ENCODE data around the gene DCAF15. TPM values are rescaled to one million over a fixed set of nuclear protein-coding genes. Genes with fewer than 3 reads are reported as not detected.

Gene DCAF15
- total RNA-seq, 5 donors from 2014 or later (not counting 1 experiment from before 2014, with no cell fraction given), result 67.3 to 118 (median 110) TPM

DNA sequence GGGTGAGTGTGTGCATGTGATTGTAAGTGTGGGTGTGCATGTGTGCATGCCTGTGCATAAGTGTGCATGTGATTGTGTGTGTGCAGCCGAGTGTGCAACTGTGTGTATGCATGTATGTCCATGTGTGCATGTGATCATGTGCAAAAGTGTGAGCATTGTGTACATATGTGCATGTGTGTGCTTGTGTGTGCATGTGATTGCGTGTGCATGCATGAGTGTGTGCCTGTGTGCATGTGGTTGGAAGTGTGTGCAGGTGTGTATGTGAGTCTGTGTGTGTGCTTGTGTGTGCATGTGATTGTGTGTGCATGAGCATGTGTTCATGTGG is 17.6 kb upstream of the DCAF15 start:
- Histone ChIP-seq H3K27me3 (replicated peaks in 1 of 2; ENCODE audit: control insufficient read depth in 2 of 2, extremely low read depth in 1 of 2, insufficient read depth in 2 of 2, low read length in 1 of 2) (peaks cover 0 to 37% of the 10 kb centered on the region in 2 experiments), H3K27ac (ENCODE audit: low read length) (no peak overlapping the region), H3K9me3 (no peaks in the 10 kb centered on the region), H3K36me3 (ENCODE audit: control insufficient read depth in 2 of 2, extremely low read depth in 1 of 2, insufficient read depth in 1 of 2, low read length in 1 of 2) (no peaks in the 10 kb centered on the region), H3K4me1 (ENCODE audit: control insufficient read depth in 1 of 2, extremely low read depth in 1 of 2, insufficient read depth in 2 of 2, low read length in 2 of 2) (peaks cover 0 to 4% of the 10 kb centered on the region in 2 experiments), H3K4me3 (ENCODE audit: control insufficient read depth in 1 of 2, extremely low read depth in 1 of 2, low read length in 1 of 2) (no peak overlapping the region)
- ChIA-PET CTCF (no interaction called here), POLR2A (no interaction called here)
- Mint-ChIP-seq H3K9me3 (no peaks in the 10 kb centered on the region), H3K4me3 (no peak overlapping the region), H3K36me3 (no peaks in the 10 kb centered on the region), H3K4me1 (peaks cover 0 to 11% (median 9%) of the 10 kb centered on the region in 3 donors), H3K27ac (no peak overlapping the region), H3K27me3 (peaks cover 4 to 17% of the 10 kb centered on the region in 2 donors)
- WGBS (ENCODE audit: insufficient coverage), result 91% methylated on average over 2 of the region's 2 CpGs
- no peak for ATAC-seq (replicated peaks in 1 of 4)
- DNase-seq, result no peak

DNA sequence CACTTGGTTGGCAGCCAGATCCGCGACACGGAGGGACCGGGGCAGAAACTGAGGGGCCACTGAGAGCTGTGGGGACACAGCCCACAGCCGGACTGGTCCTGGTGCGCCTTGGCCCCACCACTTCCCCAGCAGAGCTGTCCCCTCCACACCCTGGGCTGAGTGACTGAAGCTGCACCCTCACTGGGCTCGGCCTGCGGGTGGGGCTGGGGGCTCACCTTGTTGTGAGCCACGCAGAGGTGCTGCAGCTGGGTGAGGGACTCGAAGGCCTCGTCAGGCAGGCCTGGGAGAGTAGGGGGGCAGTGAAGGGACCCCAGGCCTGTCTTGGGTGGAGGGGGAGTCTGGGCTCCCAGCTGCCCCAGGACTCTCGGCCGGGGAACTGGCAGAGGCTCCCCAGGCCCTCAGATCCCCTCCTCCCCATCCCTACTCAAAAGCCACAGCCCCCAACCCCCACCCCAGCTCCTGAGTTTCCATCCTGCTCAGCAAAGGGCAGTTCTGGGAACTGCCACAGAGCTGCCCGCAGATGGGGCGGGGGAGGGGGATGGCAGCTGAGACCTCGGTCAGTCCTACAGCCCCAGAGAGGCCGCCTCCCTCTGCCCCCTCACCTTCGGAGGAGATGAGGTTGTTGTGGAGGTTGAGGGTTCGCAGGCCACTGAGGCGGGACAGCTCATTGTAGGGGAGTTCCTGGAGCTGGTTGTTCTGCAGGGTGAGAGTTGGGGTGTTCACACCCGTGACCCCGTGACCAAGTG is 16.4 kb upstream of the DCAF15 start:
- H3K4me3 ChIP-seq (ENCODE audit: control insufficient read depth in 1 of 2, extremely low read depth in 1 of 2, low read length in 1 of 2), result no peak overlapping the region
- no peaks in the 10 kb centered on the region for H3K36me3 ChIP-seq (ENCODE audit: control insufficient read depth in 2 of 2, extremely low read depth in 1 of 2, insufficient read depth in 1 of 2, low read length in 1 of 2)
- peaks cover 4 to 17% of the 10 kb centered on the region in 2 donors for H3K27me3 Mint-ChIP-seq
- no peak overlapping the region for H3K4me3 Mint-ChIP-seq
- POLR2A ChIA-PET, result interaction anchor here in 1 of 2 donors (0.6 kb wide), 1 partner anchor 308 kb away, joined by 10 read pairs; no protein-coding TSS in a partner anchor
- WGBS (ENCODE audit: insufficient coverage), result 93% methylated on average over 11 of the region's 22 CpGs
- peaks cover 0 to 4% of the 10 kb centered on the region in 2 experiments for H3K4me1 ChIP-seq (ENCODE audit: control insufficient read depth in 1 of 2, extremely low read depth in 1 of 2, insufficient read depth in 2 of 2, low read length in 2 of 2)
- no peak overlapping the region for H3K27ac ChIP-seq (ENCODE audit: low read length)
- peaks cover 0 to 11% (median 9%) of the 10 kb centered on the region in 3 donors for H3K4me1 Mint-ChIP-seq
- DNase-seq (no peak), ATAC-seq (replicated peaks in 1 of 4) (no peak)
- peaks cover 0 to 37% of the 10 kb centered on the region in 2 experiments for H3K27me3 ChIP-seq (replicated peaks in 1 of 2; ENCODE audit: control insufficient read depth in 2 of 2, extremely low read depth in 1 of 2, insufficient read depth in 2 of 2, low read length in 1 of 2)
- CTCF ChIA-PET, result no interaction called here
- no peak overlapping the region for H3K27ac Mint-ChIP-seq
- no peaks in the 10 kb centered on the region for H3K9me3 ChIP-seq
- no peaks in the 10 kb centered on the region for H3K9me3 Mint-ChIP-seq
- no peaks in the 10 kb centered on the region for H3K36me3 Mint-ChIP-seq

DNA sequence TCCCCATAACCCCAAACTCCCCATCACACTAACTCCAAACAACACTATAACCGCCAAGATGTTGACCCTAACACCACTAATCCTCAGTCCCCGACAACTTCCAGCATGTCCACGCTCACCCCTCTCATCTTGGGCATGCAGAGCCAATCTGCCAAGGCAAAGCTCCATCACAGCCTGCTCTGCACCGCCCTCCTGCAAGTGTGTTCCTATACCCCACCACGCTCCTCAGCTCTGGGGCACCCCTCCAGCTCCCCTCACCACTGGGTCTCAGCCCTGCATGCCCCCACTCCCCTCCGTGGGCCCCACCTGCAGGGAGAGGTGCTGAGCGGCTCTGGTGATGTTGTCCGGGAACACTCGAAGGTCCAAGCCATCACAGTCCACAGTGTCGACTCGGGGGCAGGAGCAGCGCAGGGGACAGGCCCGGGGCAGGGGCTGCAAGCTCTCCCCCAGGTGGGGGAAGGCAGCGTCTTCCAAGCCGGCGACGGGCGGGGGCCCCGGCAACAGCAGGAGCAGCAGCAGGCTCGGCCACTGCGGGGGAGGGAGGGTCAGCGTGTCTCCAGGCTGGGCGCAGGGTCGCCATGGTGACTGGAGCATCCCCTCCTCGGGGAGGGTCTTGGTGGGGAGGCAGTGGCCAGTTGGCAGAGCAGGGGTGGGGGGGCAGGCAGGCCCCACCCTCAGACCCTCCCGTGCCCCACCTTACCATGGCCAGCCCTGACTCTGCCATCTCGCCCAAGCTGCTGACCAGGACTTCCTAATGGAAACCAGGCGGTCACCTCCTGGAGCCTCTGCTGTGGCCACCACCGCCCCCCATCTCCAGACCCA is 14.6 kb upstream of the DCAF15 start:
- Mint-ChIP-seq H3K27ac (no peak overlapping the region), H3K27me3 (peaks cover 4 to 17% of the 10 kb centered on the region in 2 donors), H3K36me3 (no peaks in the 10 kb centered on the region), H3K9me3 (peaks cover 0 to 2% (median 0%) of the 10 kb centered on the region in 3 donors), H3K4me3 (no peak overlapping the region), H3K4me1 (peaks cover 0 to 11% (median 9%) of the 10 kb centered on the region in 3 donors)
- Histone ChIP-seq H3K4me1 (ENCODE audit: control insufficient read depth in 1 of 2, extremely low read depth in 1 of 2, insufficient read depth in 2 of 2, low read length in 2 of 2) (peaks cover 0 to 4% of the 10 kb centered on the region in 2 experiments), H3K4me3 (ENCODE audit: control insufficient read depth in 1 of 2, extremely low read depth in 1 of 2, low read length in 1 of 2) (no peak overlapping the region), H3K36me3 (ENCODE audit: control insufficient read depth in 2 of 2, extremely low read depth in 1 of 2, insufficient read depth in 1 of 2, low read length in 1 of 2) (no peaks in the 10 kb centered on the region), H3K27me3 (replicated peaks in 1 of 2; ENCODE audit: control insufficient read depth in 2 of 2, extremely low read depth in 1 of 2, insufficient read depth in 2 of 2, low read length in 1 of 2) (peaks cover 0 to 37% of the 10 kb centered on the region in 2 experiments), H3K9me3 (no peaks in the 10 kb centered on the region), H3K27ac (ENCODE audit: low read length) (no peak overlapping the region)
- WGBS (ENCODE audit: insufficient coverage), result 38% methylated on average over 16 of the region's 29 CpGs
- ChIA-PET CTCF (interaction anchor here (0.5 to 0.7 kb wide), 3 partner anchors 40 to 660 kb away, joined by 3 read pairs; no protein-coding TSS in a partner anchor), POLR2A (no interaction called here)
- DNase-seq (no peak), ATAC-seq (replicated peaks in 1 of 4) (no peak)

DNA sequence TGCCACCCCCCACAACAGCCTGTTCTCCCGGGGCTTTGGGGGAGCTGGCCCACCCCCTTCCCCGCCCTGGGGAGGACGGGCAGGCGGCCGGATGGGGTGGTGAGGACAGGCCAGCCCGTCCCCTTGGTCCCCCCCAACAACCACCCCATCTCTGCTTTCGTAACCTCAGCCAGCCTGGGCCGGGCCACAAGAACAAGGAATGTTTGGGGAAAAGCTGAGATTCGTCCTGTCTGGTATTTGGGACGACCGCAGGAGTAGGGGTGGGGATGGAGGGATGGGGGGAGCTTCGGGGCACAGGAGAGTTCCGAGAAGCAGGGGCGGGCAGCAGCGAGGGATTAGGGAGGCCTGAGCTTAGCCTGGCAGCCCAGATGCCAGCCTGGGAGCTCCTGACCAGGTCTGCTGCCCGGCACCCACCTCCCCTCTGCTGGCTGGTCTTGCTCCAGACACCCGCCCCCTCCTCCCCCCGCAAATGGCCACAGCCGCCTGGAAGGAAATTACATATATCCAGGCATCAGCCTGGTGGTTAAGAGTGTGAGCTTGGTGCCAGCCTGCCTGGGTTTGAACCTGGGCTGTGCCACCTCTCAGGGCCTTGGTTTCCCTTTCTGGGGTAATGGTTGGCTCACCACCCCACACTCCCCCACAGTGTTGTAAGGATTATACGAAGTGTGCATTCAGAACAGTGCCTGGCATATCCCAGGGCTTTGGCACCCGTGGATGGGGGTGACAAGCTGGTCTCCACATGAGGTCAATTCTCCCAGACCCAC is 13.8 kb upstream of the DCAF15 start, which contains the start of gene PODNL1:
Gene PODNL1, minus strand, starts transcription at position 117 of the 764 bp plus-strand sequence. CDS start 236 bp downstream, outside the sequence.
- Histone ChIP-seq H3K27ac (ENCODE audit: low read length) (no peak within 1 kb of the TSS), H3K4me3 (ENCODE audit: control insufficient read depth in 1 of 2, extremely low read depth in 1 of 2, low read length in 1 of 2) (no peak within 1 kb of the TSS), H3K4me1 (ENCODE audit: control insufficient read depth in 1 of 2, extremely low read depth in 1 of 2, insufficient read depth in 2 of 2, low read length in 2 of 2) (peaks cover 0 to 4% of the 10 kb centered on the region in 2 experiments), H3K27me3 (replicated peaks in 1 of 2; ENCODE audit: control insufficient read depth in 2 of 2, extremely low read depth in 1 of 2, insufficient read depth in 2 of 2, low read length in 1 of 2) (peaks cover 0 to 37% of the 10 kb centered on the region in 2 experiments), H3K9me3 (no peaks in the 10 kb centered on the region), H3K36me3 (ENCODE audit: control insufficient read depth in 2 of 2, extremely low read depth in 1 of 2, insufficient read depth in 1 of 2, low read length in 1 of 2) (no peaks in the 10 kb centered on the region)
- peaks cover 0 to 8% (median 7%) of the 10 kb centered on the region in 3 donors for H3K4me1 Mint-ChIP-seq
- H3K4me3 Mint-ChIP-seq, result no peak within 1 kb of the TSS
- POLR2A ChIA-PET, result no interaction called here
- no peak for ATAC-seq (replicated peaks in 1 of 4)
- H3K9me3 Mint-ChIP-seq, result peaks cover 0 to 2% (median 0%) of the 10 kb centered on the region in 3 donors
- CTCF ChIA-PET, result interaction anchor here (0.6 to 0.7 kb wide), 2 partner anchors 39 to 423 kb away, joined by 3 read pairs; no protein-coding TSS in a partner anchor
- H3K27me3 Mint-ChIP-seq, result peaks cover 4 to 15% of the 10 kb centered on the region in 2 donors
- H3K27ac Mint-ChIP-seq, result no peak within 1 kb of the TSS
- DNase-seq, result no peak
- 33% methylated on average over 3 of the region's 21 CpGs for WGBS (ENCODE audit: insufficient coverage)
- H3K36me3 Mint-ChIP-seq, result no peaks in the 10 kb centered on the region

DNA sequence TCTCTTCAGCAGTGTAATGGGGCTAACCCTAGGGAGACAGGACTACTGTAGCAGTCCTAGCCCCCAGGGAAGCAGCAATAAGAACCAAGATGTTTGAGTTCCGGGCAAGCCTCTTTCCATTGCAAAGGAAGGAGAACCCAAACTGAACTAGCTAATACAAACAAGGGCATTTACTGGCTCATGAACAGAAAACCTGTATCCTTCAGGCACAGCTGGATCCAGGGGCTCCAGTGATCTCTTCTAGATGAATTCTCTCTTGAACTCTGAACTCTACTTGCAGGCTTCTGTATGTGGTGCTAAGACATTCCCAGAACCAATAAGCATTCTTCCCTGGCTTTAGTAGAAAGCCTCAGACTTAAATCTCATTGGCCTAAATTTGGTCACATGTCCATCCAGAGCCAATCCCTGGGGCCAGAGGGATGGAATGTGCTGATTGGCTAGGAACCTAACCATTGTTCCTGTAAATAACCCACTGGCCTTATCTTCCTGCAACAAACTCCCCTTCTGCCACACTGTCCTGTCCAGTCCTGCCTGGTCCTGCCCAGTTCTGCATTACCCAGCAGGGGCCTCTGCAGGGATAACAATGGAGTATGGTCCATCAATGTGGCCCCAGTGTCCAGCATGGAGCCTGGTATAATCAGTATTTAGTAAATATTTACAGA is 10.2 kb upstream of the DCAF15 start:
- no peak for DNase-seq
- peaks cover 0 to 4% of the 10 kb centered on the region in 2 experiments for H3K4me1 ChIP-seq (ENCODE audit: control insufficient read depth in 1 of 2, extremely low read depth in 1 of 2, insufficient read depth in 2 of 2, low read length in 2 of 2)
- H3K9me3 ChIP-seq, result no peaks in the 10 kb centered on the region
- Mint-ChIP-seq H3K4me1 (no peaks in the 10 kb centered on the region), H3K4me3 (no peak overlapping the region), H3K27me3 (peaks cover 4% of the 10 kb centered on the region in 2 donors), H3K27ac (no peak overlapping the region), H3K9me3 (peaks cover 0 to 2% (median 0%) of the 10 kb centered on the region in 3 donors), H3K36me3 (no peaks in the 10 kb centered on the region)
- H3K27me3 ChIP-seq (replicated peaks in 1 of 2; ENCODE audit: control insufficient read depth in 2 of 2, extremely low read depth in 1 of 2, insufficient read depth in 2 of 2, low read length in 1 of 2), result peaks cover 0 to 17% of the 10 kb centered on the region in 2 experiments
- no peak overlapping the region for H3K4me3 ChIP-seq (ENCODE audit: control insufficient read depth in 1 of 2, extremely low read depth in 1 of 2, low read length in 1 of 2)
- WGBS (ENCODE audit: insufficient coverage), result 100% methylated on average over 1 of the region's 1 CpG
- ATAC-seq (replicated peaks in 1 of 4), result no peak
- CTCF ChIA-PET, result interaction anchor here in 1 of 2 donors (0.6 kb wide), 1 partner anchor 138 kb away, joined by 3 read pairs; no protein-coding TSS in a partner anchor
- POLR2A ChIA-PET, result no interaction called here
- no peaks in the 10 kb centered on the region for H3K36me3 ChIP-seq (ENCODE audit: control insufficient read depth in 2 of 2, extremely low read depth in 1 of 2, insufficient read depth in 1 of 2, low read length in 1 of 2)
- H3K27ac ChIP-seq (ENCODE audit: low read length), result no peak overlapping the region

All from T-cell (primary cell).